Dendritic cell treated with granulocyte-macrophage colony-stimulating factor and Interleukin-4, amounts not matched to agents 40 ng/mL and 50 ng/mL, for 4 days (primary cell): ENCODE data around the gene DENND2C.
A peak's percentile ranks its signal among the peaks of the same experiment; 100 is the strongest.

Experiments used
- H3K27ac Mint-ChIP-seq: one replicate; pipeline ENCODE4 v1.8.0; 2022; ENCODE audit warnings: mild to moderate bottlenecking, mixed read lengths
- H3K27me3 Mint-ChIP-seq: one replicate; pipeline ENCODE4 v1.8.0; 2022; ENCODE audit warnings: mild to moderate bottlenecking, mixed read lengths
- H3K36me3 Mint-ChIP-seq: one replicate; pipeline ENCODE4 v1.8.0; 2022; ENCODE audit warnings: low read depth, mixed read lengths
- H3K4me1 Mint-ChIP-seq: one replicate; pipeline ENCODE4 v1.8.0; 2022; ENCODE audit warnings: low read depth, mixed read lengths
- H3K4me3 Mint-ChIP-seq: one replicate; pipeline ENCODE4 v1.8.0; 2022; ENCODE audit warnings: mild to moderate bottlenecking, moderate library complexity, mixed read lengths
- H3K9me3 Mint-ChIP-seq: one replicate; pipeline ENCODE4 v1.8.0; 2022; ENCODE audit warnings: mixed read lengths
- intact Hi-C: fragments of 100-400 bp; cut with micrococcal nuclease; formaldehyde crosslinking; loops from one replicate; pipeline ENCODE4 v1.15.0; 2022

DENND2C gene, protein sequence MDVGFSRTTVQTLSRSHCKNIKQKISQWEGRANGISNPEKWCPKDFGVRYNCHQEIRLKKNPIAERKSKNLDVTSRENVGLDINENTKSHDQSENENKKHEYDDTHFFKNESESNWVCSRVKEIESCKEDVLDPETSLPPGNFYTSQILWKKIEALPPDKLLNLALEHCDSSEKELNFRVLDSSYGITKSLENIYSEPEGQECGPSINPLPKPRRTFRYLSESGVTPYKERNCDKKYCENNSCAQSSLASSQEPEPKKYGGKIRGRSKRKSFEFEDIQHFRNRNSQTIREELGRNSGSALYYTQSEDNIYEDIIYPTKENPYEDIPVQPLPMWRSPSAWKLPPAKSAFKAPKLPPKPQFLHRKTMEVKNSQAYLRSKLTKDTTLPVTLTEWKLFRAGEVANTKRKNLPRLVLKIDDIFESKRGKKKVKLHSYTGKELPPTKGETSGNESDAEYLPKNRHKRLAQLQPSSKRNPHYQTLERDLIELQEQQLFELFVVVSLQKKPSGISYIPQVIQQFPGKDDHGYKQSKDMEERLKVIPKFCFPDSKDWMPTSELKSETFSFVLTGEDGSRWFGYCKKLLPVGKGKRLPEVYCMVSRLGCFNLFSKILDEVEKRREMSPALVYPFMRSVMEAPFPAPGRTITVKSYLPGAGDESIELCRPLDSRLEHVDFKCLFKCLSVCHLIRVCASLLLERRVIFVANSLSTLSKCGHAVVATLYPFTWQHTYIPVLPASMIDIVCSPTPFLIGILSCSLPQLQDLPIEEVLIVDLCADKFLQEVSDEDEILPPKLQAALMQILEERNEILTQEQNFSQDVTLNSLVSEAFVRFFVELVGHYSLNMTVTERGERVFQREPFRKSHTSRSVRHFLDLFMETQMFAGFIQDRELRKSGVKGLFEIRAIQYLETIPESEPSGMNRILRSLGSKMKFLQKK

GRCh38 chr1:114669562-114670082, at the start of gene DENND2C:
Gene DENND2C (minus strand): TSS chr1:114670049. CDS start chr1:114625984, 44,065 bp downstream.
- Mint-ChIP-seq H3K4me3 (peak within 1 kb of the TSS; percentile 81), H3K27me3 (peaks cover 36% of the 10 kb centered on the region), H3K36me3 (no peaks in the 10 kb centered on the region), H3K4me1 (no peaks in the 10 kb centered on the region), H3K27ac (peak within 1 kb of the TSS; percentile 45), H3K9me3 (no peaks in the 10 kb centered on the region)
- intact Hi-C loops: loop anchor here (2.0 to 5.0 kb wide), 2 partner anchors 87 to 323 kb away; partner anchors contain the start of gene BCAS2

DNA sequence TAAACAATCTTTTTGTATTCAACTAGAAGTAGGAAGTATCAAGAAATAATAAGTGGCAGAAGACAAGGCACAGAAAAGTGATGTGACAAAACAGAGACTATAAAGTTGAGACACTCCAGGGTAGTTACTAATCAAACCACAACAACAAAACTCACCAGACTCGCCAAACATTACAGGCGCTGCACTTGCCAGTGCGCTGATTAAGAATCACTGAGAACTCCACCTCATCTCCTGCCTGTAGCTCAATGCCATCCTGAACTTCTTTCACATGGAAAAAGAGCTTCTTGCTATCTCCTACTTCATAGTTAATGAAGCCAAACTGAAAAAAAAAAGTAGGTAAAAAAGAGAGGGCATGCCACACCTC, 49.6 kb upstream of the DENND2C start:
- intact Hi-C loops: loop anchor here (5.0 kb wide), 1 partner anchor 372 kb away; no protein-coding TSS in a partner anchor
- no peaks in the 10 kb centered on the region for H3K4me1 Mint-ChIP-seq

DNA sequence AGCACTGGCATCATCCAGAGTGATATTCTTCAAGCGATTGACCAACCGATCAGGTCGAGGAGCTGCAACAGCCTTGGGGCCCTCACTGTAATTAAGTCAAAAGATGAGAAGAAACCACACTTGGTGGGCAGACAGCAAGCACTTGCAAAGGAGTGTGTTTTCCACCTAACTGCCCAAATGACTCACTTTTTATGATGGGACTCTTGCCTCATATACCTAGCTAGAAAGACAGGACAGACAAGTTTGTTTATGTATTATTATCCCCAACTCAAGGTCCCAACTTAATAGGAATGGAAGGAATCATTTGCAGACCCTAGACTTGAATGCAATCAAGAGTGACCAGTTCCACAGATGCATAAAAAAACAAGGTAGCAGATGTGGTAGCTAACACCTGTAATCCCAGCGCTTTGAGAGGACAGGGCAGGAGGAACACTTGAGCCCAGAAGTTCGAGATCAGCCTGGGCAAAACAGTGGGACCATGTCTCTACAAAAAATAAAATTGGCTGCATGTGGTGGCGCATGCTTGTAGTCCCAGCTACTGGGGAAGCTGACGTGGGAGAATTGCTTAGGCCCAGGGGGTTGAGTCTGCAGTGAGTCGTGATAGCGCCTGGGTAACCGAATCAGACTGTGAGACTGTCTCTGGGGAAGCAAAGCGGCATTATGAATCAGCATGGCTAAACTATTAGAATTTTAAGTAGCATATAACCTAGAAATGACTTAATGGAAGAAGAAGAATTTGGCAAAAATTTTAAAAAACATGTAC, 49.0 kb upstream of the DENND2C start:
- Mint-ChIP-seq H3K4me1 (no peaks in the 10 kb centered on the region), H3K27me3 (no peaks in the 10 kb centered on the region), H3K36me3 (peaks cover 78% of the 10 kb centered on the region), H3K9me3 (no peaks in the 10 kb centered on the region), H3K27ac (peak overlapping the region; percentile 52), H3K4me3 (no peak overlapping the region)
- intact Hi-C loops: loop anchor here (5.0 kb wide), 1 partner anchor 372 kb away; no protein-coding TSS in a partner anchor

More for the DNA sequence above, 49.6 kb upstream of the DENND2C start:
- Mint-ChIP-seq H3K27me3 (no peaks in the 10 kb centered on the region), H3K9me3 (no peaks in the 10 kb centered on the region), H3K27ac (peak overlapping the region; percentile 52), H3K36me3 (peaks cover 78% of the 10 kb centered on the region), H3K4me3 (no peak overlapping the region)

DNA sequence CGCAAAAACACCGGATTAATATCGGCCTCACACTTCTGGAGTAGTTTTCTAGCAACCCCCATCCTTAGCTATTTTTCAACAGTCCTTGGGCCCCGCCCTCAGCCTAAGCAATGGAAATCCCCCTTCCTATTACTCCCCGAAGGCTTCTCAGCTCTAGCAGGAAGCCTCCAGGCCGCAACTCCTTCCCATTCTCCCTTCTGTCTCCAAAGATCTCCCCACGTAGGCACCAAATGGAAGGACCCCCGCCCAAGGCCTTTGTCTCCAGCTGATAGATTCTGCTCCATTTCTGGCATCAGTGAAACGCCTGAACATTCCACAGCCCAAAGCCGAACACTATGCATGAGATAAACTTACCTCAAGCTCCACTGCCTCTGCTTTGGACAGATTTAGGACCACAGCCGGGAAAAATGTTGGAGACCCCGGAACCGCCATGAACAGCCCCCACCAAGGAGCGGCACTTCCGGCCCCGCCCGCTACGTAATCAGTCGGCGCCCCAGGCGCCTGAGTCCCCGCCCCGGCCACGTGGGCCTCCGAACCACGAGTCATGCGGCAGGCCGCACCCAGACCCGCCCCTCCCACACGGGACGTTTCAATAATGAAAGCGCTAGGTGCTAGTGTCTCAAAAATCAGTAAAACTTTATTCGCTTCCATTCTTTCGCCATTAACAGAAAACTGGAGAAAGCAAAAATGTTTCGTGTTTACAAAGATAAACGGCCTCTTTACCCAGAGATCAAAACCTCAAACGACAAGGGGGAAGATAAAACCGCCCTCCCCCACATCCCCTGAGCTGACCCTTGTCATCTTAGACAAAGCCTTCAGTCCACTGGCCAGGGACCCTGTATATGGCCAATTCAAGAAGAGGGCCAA, 46.7 kb upstream of the DENND2C start, which contains the start of gene NRAS:
Gene NRAS, minus strand, starts transcription at position 468 of the 867 bp plus-strand sequence. CDS start 611 bp downstream, outside the sequence.
- H3K27me3 Mint-ChIP-seq: no peaks in the 10 kb centered on the region
- H3K27ac Mint-ChIP-seq: peak within 1 kb of the TSS; percentile 100
- peak within 1 kb of the TSS; percentile 98 for H3K4me3 Mint-ChIP-seq
- H3K9me3 Mint-ChIP-seq: no peaks in the 10 kb centered on the region
- H3K36me3 Mint-ChIP-seq: peaks cover 78% of the 10 kb centered on the region
- no peaks in the 10 kb centered on the region for H3K4me1 Mint-ChIP-seq
- intact Hi-C loops: loop anchor here (1.0 to 5.0 kb wide), 3 partner anchors 41 to 369 kb away; partner anchors contain the start of genes BCAS2 and CSDE1

DNA sequence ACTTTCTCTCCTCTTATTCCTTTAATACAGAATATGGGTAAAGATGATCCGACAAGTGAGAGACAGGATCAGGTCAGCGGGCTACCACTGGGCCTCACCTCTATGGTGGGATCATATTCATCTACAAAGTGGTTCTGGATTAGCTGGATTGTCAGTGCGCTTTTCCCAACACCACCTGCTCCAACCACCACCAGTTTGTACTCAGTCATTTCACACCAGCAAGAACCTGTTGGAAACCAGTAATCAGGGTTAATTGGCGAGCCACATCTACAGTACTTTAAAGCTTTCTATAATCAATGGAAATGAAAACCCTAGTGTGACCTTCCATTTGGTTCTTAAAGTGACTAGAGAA, 46.1 kb upstream of the DENND2C start:
- Mint-ChIP-seq H3K27me3 (no peaks in the 10 kb centered on the region), H3K36me3 (peaks cover 78% of the 10 kb centered on the region), H3K9me3 (no peaks in the 10 kb centered on the region), H3K4me1 (no peaks in the 10 kb centered on the region), H3K4me3 (peak overlapping the region; percentile 98), H3K27ac (peak overlapping the region; percentile 100)
- intact Hi-C loops: loop anchor here (1.0 to 5.0 kb wide), 3 partner anchors 41 to 369 kb away; partner anchors contain the start of genes BCAS2 and CSDE1

GRCh38 chr1:114712977-114713376, 43.1 kb upstream of the DENND2C start:
- Mint-ChIP-seq H3K4me1 (no peaks in the 10 kb centered on the region), H3K4me3 (no peak overlapping the region), H3K36me3 (peaks cover 77% of the 10 kb centered on the region), H3K27me3 (no peaks in the 10 kb centered on the region), H3K27ac (no peak overlapping the region), H3K9me3 (no peaks in the 10 kb centered on the region)
- intact Hi-C loops: no loop called here

- no peak overlapping the region for H3K4me3 Mint-ChIP-seq
- H3K9me3 Mint-ChIP-seq: no peaks in the 10 kb centered on the region
- intact Hi-C loops: no loop called here
- no peaks in the 10 kb centered on the region for H3K4me1 Mint-ChIP-seq
- H3K36me3 Mint-ChIP-seq: peaks cover 83% of the 10 kb centered on the region
- no peak overlapping the region for H3K27ac Mint-ChIP-seq
- H3K27me3 Mint-ChIP-seq: no peaks in the 10 kb centered on the region
Measured at GRCh38 chr1:114710360-114710759, 40.5 kb upstream of the DENND2C start.

DNA sequence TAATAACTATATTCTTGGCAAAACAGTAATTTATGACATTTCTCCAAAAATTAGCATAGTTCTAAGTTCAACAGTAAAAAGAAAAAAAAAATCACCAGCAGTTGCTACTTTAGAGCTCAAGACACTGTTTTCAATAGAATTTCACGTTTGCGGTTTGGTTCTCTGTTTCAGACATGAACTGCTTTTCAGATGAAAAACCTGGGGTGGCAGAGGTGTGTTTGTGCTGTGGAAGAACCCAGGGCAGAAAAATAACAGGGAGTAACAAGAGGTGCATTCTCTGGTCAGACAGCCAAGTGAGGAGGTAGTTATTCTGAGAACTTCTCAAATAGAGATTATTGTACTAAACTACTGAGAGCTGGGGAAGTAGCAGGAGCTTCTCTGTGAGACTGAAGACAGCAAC, 37.8 kb upstream of the DENND2C start:
- intact Hi-C loops: no loop called here
- Mint-ChIP-seq H3K36me3 (peaks cover 65% of the 10 kb centered on the region), H3K27me3 (no peaks in the 10 kb centered on the region), H3K9me3 (no peaks in the 10 kb centered on the region), H3K27ac (no peak overlapping the region), H3K4me3 (no peak overlapping the region), H3K4me1 (no peaks in the 10 kb centered on the region)

- Mint-ChIP-seq H3K27ac (no peak overlapping the region), H3K4me3 (no peak overlapping the region), H3K36me3 (peaks cover 22% of the 10 kb centered on the region), H3K9me3 (no peaks in the 10 kb centered on the region), H3K4me1 (no peaks in the 10 kb centered on the region), H3K27me3 (peaks cover 4% of the 10 kb centered on the region)
- intact Hi-C loops: no loop called here
Measured at GRCh38 chr1:114703242-114703641, 33.4 kb upstream of the DENND2C start.

- Mint-ChIP-seq H3K4me1 (no peaks in the 10 kb centered on the region), H3K36me3 (peaks cover 17% of the 10 kb centered on the region), H3K27ac (no peak overlapping the region), H3K27me3 (peaks cover 4% of the 10 kb centered on the region), H3K9me3 (no peaks in the 10 kb centered on the region), H3K4me3 (no peak overlapping the region)
- intact Hi-C loops: no loop called here
Measured at GRCh38 chr1:114702737-114703136, 32.9 kb upstream of the DENND2C start.

GRCh38 chr1:114701931-114702330, 32.1 kb upstream of the DENND2C start:
- Mint-ChIP-seq H3K4me3 (no peak overlapping the region), H3K36me3 (peaks cover 9% of the 10 kb centered on the region), H3K9me3 (no peaks in the 10 kb centered on the region), H3K4me1 (no peaks in the 10 kb centered on the region), H3K27ac (no peak overlapping the region), H3K27me3 (peaks cover 6% of the 10 kb centered on the region)
- intact Hi-C loops: no loop called here

DNA sequence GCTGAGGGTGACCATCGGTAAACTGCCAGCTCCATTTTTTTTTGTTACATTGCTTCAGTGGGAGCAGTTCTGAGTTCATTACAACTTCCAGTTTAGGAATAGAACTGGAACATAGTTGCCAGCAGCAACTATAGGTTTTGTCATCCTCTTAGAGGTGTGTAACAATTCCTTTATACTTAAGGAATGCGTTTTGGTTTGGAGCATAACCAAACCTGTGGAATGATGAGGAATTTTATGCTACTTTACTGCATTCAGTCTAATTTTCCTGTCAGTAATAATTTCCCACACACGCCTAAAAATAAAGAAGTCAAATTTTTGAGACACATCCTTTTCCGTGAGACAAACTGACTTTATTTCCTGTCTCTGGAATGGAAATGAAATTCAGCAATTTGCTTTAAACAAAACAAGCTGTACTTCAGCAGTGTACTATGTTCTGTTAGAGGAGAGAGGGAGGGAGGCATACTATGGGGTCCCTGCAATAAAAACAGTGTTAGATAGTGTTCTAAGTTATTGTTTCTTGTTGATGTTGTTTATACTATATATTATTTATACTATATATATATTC, 30.3 kb upstream of the DENND2C start:
- Mint-ChIP-seq H3K36me3 (no peaks in the 10 kb centered on the region), H3K27me3 (peaks cover 8% of the 10 kb centered on the region), H3K4me3 (no peak overlapping the region), H3K27ac (no peak overlapping the region), H3K4me1 (no peaks in the 10 kb centered on the region), H3K9me3 (no peaks in the 10 kb centered on the region)
- intact Hi-C loops: no loop called here
